ENCODE results near the gene ITPRID1. TPM values are rescaled to one million over a fixed set of nuclear protein-coding genes. Genes with fewer than 3 reads are reported as not detected.

The ITPRID1 gene
- total RNA-seq, 4 donors from 2014 or later, result 1.00 TPM; not detected in 3

DNA sequence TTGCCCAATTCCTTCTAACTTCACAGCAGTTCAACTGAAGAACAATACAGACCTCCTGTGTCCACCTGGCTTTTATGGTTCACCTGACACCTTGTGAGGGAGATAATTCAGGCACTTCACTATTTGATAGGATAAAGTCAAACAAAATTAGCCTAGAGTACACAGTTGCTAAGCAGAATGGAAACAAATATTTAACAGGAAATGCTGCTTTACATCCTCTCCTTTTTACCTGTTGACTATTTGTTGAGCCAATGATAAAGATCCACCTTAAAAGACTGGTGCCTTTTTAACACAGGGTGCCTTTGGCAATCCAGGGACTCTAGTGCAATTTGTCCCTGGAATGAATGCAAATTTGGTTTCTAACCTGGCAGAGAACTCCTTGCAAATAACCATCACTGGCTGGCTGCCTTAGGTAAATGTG lies 39.8 kb downstream of the ITPRID1 start:
- no peak for DNase-seq
- Histone ChIP-seq H3K9me3 (no peaks in the 10 kb centered on the region), H3K27ac (no peak overlapping the region), H3K4me3 (no peak overlapping the region), H3K36me3 (no peaks in the 10 kb centered on the region), H3K27me3 (no peaks in the 10 kb centered on the region), H3K4me1 (peaks cover 0 to 12% (median 0%) of the 10 kb centered on the region in 3 donors)
- intact Hi-C loops (cut with DNase I), result no loop called here
- TF ChIP-seq, protein P1, sequence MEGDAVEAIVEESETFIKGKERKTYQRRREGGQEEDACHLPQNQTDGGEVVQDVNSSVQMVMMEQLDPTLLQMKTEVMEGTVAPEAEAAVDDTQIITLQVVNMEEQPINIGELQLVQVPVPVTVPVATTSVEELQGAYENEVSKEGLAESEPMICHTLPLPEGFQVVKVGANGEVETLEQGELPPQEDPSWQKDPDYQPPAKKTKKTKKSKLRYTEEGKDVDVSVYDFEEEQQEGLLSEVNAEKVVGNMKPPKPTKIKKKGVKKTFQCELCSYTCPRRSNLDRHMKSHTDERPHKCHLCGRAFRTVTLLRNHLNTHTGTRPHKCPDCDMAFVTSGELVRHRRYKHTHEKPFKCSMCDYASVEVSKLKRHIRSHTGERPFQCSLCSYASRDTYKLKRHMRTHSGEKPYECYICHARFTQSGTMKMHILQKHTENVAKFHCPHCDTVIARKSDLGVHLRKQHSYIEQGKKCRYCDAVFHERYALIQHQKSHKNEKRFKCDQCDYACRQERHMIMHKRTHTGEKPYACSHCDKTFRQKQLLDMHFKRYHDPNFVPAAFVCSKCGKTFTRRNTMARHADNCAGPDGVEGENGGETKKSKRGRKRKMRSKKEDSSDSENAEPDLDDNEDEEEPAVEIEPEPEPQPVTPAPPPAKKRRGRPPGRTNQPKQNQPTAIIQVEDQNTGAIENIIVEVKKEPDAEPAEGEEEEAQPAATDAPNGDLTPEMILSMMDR (IDR thresholded peaks at IDR 0.05), result no peak
- no peak for TF ChIP-seq POLR2A (IDR thresholded peaks at IDR 0.05)

DNA sequence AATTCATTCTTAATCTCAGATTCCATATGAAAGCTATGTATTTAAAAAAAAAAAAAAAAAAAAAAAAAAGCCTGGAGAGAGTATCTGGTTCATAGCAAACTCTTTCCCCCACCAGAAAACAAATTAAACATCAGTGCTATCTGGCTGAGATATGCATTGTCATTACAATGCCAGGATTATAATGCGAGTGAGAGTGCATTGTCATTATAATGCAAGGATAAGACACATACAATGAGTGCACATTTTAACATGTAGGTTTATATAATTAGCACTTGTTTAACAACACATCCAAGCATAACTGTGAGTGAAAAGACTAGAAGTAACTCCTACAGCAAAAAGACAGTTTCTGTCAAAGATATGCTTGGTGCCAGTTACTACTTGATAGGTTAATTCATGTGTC lies 48.1 kb downstream of the ITPRID1 start:
- no peaks in the 10 kb centered on the region for H3K9me3 ChIP-seq
- 33 to 55% methylated on average over 1 of the region's 1 CpG for WGBS, 2 donors
- no peak for TF ChIP-seq POLR2A (IDR thresholded peaks at IDR 0.05)
- TF ChIP-seq, protein P1 (IDR thresholded peaks at IDR 0.05), result no peak
- H3K36me3 ChIP-seq, result no peaks in the 10 kb centered on the region
- DNase-seq, result no peak
- intact Hi-C loops (cut with DNase I), result no loop called here
- no peaks in the 10 kb centered on the region for H3K4me1 ChIP-seq
- no peak overlapping the region for H3K4me3 ChIP-seq
- H3K27me3 ChIP-seq, result no peaks in the 10 kb centered on the region
- no peak overlapping the region for H3K27ac ChIP-seq

DNA sequence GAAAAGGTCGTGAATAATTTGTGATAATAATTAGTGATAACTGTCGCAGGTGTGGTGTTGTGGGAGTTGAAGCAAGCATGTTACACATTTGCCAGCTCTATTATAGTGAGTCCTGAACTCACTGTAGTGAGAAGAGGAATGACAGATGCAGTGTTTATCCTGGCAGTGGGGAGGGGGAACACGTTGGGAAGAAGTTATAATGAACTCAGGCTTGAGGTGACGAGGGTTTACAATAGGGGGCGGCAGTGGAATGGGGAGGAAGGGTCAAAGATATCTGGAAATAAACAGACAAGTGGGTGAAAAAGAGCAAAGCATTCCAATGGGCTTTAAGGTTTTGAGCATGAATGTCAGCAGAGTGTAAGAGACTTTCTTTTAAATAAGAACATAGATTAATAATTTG lies 49.6 kb downstream of the ITPRID1 start:
- no peaks in the 10 kb centered on the region for H3K27me3 ChIP-seq
- no peak for DNase-seq
- no peaks in the 10 kb centered on the region for H3K4me1 ChIP-seq
- intact Hi-C loops (cut with DNase I), result no loop called here
- 23 to 30% methylated on average over 5 of the region's 5 CpGs for WGBS, 2 donors
- TF ChIP-seq, protein P1 (IDR thresholded peaks at IDR 0.05), result no peak
- no peak for TF ChIP-seq POLR2A (IDR thresholded peaks at IDR 0.05)
- no peak overlapping the region for H3K27ac ChIP-seq
- H3K9me3 ChIP-seq, result no peaks in the 10 kb centered on the region
- H3K36me3 ChIP-seq, result no peaks in the 10 kb centered on the region
- H3K4me3 ChIP-seq, result no peak overlapping the region

DNA sequence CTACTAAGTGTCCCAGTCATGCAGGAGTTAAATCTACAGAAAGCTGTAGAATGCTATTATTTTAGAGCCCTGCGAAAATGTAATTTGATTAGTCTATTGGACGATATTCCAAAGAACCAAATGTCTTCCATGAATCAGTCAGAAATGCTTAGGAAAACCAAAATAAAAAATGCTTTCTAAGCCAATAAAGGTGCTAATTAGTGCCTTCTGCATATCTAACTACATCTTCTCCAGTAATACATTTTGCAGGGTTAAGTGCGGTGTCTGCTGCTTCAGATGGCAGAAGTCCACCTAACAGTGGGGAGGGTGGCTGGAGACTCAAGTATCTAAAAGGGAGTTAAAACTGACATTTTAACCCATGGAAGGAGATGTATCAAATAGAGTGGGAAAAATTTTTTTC lies 50.1 kb downstream of the ITPRID1 start:
- whole genome bisulfite sequencing, 2 donors, result 46 to 61% methylated on average over 3 of the region's 3 CpGs
- no peaks in the 10 kb centered on the region for H3K27me3 ChIP-seq
- no peak overlapping the region for H3K27ac ChIP-seq
- H3K9me3 ChIP-seq, result no peaks in the 10 kb centered on the region
- intact Hi-C loops (cut with DNase I), result no loop called here
- no peak for TF ChIP-seq POLR2A (IDR thresholded peaks at IDR 0.05)
- TF ChIP-seq, protein P1 (IDR thresholded peaks at IDR 0.05), result no peak
- H3K36me3 ChIP-seq, result no peaks in the 10 kb centered on the region
- H3K4me3 ChIP-seq, result no peak overlapping the region
- no peak for DNase-seq
- H3K4me1 ChIP-seq, result no peaks in the 10 kb centered on the region

DNA sequence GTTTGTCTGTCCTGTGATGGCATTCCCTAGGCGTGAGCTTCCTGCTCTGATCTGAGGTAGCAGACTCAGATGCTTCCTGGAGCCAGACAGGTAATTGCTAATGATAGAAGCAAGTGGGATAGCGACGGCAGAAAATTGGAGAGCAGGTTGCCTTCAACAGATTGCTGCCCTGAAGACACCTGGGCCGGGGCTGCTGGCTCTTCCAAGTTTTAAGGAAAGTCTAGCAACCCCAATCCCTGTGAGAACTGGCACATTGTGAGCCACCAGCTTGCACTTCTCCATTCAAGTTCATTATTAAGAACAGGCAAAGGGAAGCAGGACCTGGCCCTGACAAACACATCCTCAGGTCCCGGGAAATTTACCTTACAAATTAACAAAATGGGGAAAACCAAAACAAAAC lies 50.8 kb downstream of the ITPRID1 start:
- DNase-seq, result no peak
- WGBS, 2 donors, result 58 to 79% methylated on average over 4 to 5 of the region's 5 CpGs
- Histone ChIP-seq H3K27ac (no peak overlapping the region), H3K36me3 (no peaks in the 10 kb centered on the region), H3K4me3 (no peak overlapping the region), H3K4me1 (no peaks in the 10 kb centered on the region), H3K9me3 (no peaks in the 10 kb centered on the region), H3K27me3 (no peaks in the 10 kb centered on the region)
- intact Hi-C loops (cut with DNase I), result no loop called here
- TF ChIP-seq POLR2A (IDR thresholded peaks at IDR 0.05), result no peak
- TF ChIP-seq, protein P1 (IDR thresholded peaks at IDR 0.05), result no peak

Measured in esophagus squamous epithelium (tissue), 5 donors.